NCI-H187 (cell line): Measurements from ENCODE around the gene ZBTB45.
A peak's percentile ranks its signal among the peaks of the same experiment; 100 is the strongest.

Source experiments
- DNase-seq, 2 experiments: peaks; one replicate each; lab custom pipeline; 2025; lab: John Stamatoyannopoulos, UW

Gene ZBTB45

GRCh38 chr19:58538257-58539168, 18.9 kb upstream of the ZBTB45 start:
- DNase-seq, result no peak

- no peak for DNase-seq
These were observed 17.5 kb upstream of the ZBTB45 start for GRCh38 chr19:58536852-58537798.

- DNase-seq, result no peak
These were observed 16.2 kb upstream of the ZBTB45 start for GRCh38 chr19:58535857-58536256.

GRCh38 chr19:58531034-58531840, 11.6 kb upstream of the ZBTB45 start:
- no peak for DNase-seq

GRCh38 chr19:58529405-58529804, 9.8 kb upstream of the ZBTB45 start:
- no peak for DNase-seq

GRCh38 chr19:58522709-58523108, 3.1 kb upstream of the ZBTB45 start:
- no peak for DNase-seq

GRCh38 chr19:58521651-58522050, 2.0 kb upstream of the ZBTB45 start:
- DNase-seq, result no peak

- DNase-seq, result peak in 1 of 2 experiments; percentile 45
These were observed 618 bp upstream of the ZBTB45 start for GRCh38 chr19:58520257-58520599.

- peak in 1 of 2 experiments; percentile 51 for DNase-seq
These were observed 589 bp downstream of the ZBTB45 start for GRCh38 chr19:58519087-58519354.

- no peak for DNase-seq
These were observed 1.1 kb downstream of the ZBTB45 start for GRCh38 chr19:58518256-58519086.

- no peak for DNase-seq
These were observed 2.4 kb downstream of the ZBTB45 start for GRCh38 chr19:58516964-58517833.

GRCh38 chr19:58516246-58516836, 3.3 kb downstream of the ZBTB45 start:
- DNase-seq, result no peak

GRCh38 chr19:58515259-58515658, 4.4 kb downstream of the ZBTB45 start:
- no peak for DNase-seq

GRCh38 chr19:58514564-58515022, 5.0 kb downstream of the ZBTB45 start:
- DNase-seq, result no peak

GRCh38 chr19:58513694-58514563, 5.7 kb downstream of the ZBTB45 start:
- DNase-seq, result peak; percentile 86 to 89

GRCh38 chr19:58513213-58513693, 6.4 kb downstream of the ZBTB45 start:
- no peak for DNase-seq

GRCh38 chr19:58511353-58512208, 8.0 kb downstream of the ZBTB45 start, which contains the start of gene SLC27A5:
SLC27A5 (minus strand) TSS chr19:58511992; CDS start chr19:58511955, 37 bp downstream.
- DNase-seq, result no peak
